Posterior cingulate gyrus (tissue), 11 donors: ENCODE measurements around the gene AFF3.

Source experiments
- DNase-seq, 10 donors: peaks; one replicate each; pipeline versions ENCODE4 v3.0.0 to v3.0.0-alpha.2; 2020 to 2021; ENCODE audit warnings: mixed read lengths in 3 of 10
- intact Hi-C: fragments of 100-400 bp; cut with DNase I; formaldehyde crosslinking; loops from one replicate; pipeline ENCODE4 v1.15.1; 2023

The AFF3 gene

GRCh38 chr2:100016756-100017155 lies 125.6 kb downstream of the AFF3 start:
- DNase-seq: no peak
- intact Hi-C loops: no loop called here

GRCh38 chr2:100015849-100016248 lies 126.5 kb downstream of the AFF3 start:
- intact Hi-C loops: no loop called here
- DNase-seq: no peak

GRCh38 chr2:100013892-100014677 lies 128.3 kb downstream of the AFF3 start:
- intact Hi-C loops: no loop called here
- peak in 1 of 10 donors; percentile 17 for DNase-seq

- intact Hi-C loops: no loop called here
- no peak for DNase-seq
Measured at GRCh38 chr2:100012561-100012960, 129.8 kb downstream of the AFF3 start.

GRCh38 chr2:100011272-100011731 lies 131.1 kb downstream of the AFF3 start:
- intact Hi-C loops: no loop called here
- DNase-seq: no peak

GRCh38 chr2:100010606-100011005 lies 131.8 kb downstream of the AFF3 start:
- intact Hi-C loops: no loop called here
- DNase-seq: no peak

GRCh38 chr2:100009743-100010142 lies 132.6 kb downstream of the AFF3 start:
- no peak for DNase-seq
- intact Hi-C loops: no loop called here

GRCh38 chr2:100008956-100009355 lies 133.4 kb downstream of the AFF3 start:
- DNase-seq: no peak

GRCh38 chr2:100006516-100006915 lies 135.9 kb downstream of the AFF3 start:
- DNase-seq: no peak
- intact Hi-C loops: no loop called here

More at GRCh38 chr2:100008956-100009355, 133.4 kb downstream of the AFF3 start:
- intact Hi-C loops: no loop called here

- intact Hi-C loops: no loop called here
- no peak for DNase-seq
Measured at GRCh38 chr2:100004959-100005387, 137.4 kb downstream of the AFF3 start.

- intact Hi-C loops: no loop called here
- DNase-seq: no peak
Measured at GRCh38 chr2:100004348-100004884, 138.0 kb downstream of the AFF3 start.

- intact Hi-C loops: no loop called here
- no peak for DNase-seq
Measured at GRCh38 chr2:100002059-100002458, 140.3 kb downstream of the AFF3 start.

- intact Hi-C loops: no loop called here
- no peak for DNase-seq
Measured at GRCh38 chr2:100000915-100001707, 141.3 kb downstream of the AFF3 start.

- no peak for DNase-seq
Measured at GRCh38 chr2:99998651-99999320, 143.6 kb downstream of the AFF3 start.

GRCh38 chr2:99989905-99990304 lies 152.5 kb downstream of the AFF3 start:
- intact Hi-C loops: no loop called here
- DNase-seq: no peak

More at GRCh38 chr2:99998651-99999320, 143.6 kb downstream of the AFF3 start:
- intact Hi-C loops: no loop called here

GRCh38 chr2:99988599-99988998 lies 153.8 kb downstream of the AFF3 start:
- intact Hi-C loops: no loop called here
- no peak for DNase-seq

GRCh38 chr2:99987160-99987559 lies 155.2 kb downstream of the AFF3 start:
- intact Hi-C loops: no loop called here
- DNase-seq: no peak

GRCh38 chr2:99984799-99985515 lies 157.4 kb downstream of the AFF3 start:
- DNase-seq: no peak
- intact Hi-C loops: no loop called here

- intact Hi-C loops: no loop called here
- no peak for DNase-seq
Measured at GRCh38 chr2:99982744-99983143, 159.6 kb downstream of the AFF3 start.

- intact Hi-C loops: no loop called here
Measured at GRCh38 chr2:99981840-99982239, 160.6 kb downstream of the AFF3 start.

More at GRCh38 chr2:99981840-99982239, 160.6 kb downstream of the AFF3 start:
- DNase-seq: peak in 1 of 10 donors; percentile 81
